ENCODE measurements around the gene MRPL23.

MRPL23 gene

GRCh38 chr11:1959786-1960185 lies 12.7 kb downstream of the MRPL23 start:
- DNase-seq, result no peak

- DNase-seq, result no peak
Measured at GRCh38 chr11:1963864-1964263, 16.7 kb downstream of the MRPL23 start.

GRCh38 chr11:1964348-1964747 lies 17.2 kb downstream of the MRPL23 start:
- DNase-seq, result no peak

- no peak for DNase-seq
Measured at GRCh38 chr11:1964955-1965354, 17.8 kb downstream of the MRPL23 start.

GRCh38 chr11:1966531-1966930 lies 19.4 kb downstream of the MRPL23 start:
- DNase-seq, result no peak

GRCh38 chr11:1967641-1968225 lies 20.6 kb downstream of the MRPL23 start:
- DNase-seq, result no peak

- no peak for DNase-seq
Measured at GRCh38 chr11:1968454-1969002, 21.4 kb downstream of the MRPL23 start.

GRCh38 chr11:1969035-1969434 lies 21.9 kb downstream of the MRPL23 start:
- DNase-seq, result no peak

- DNase-seq, result no peak
Measured at GRCh38 chr11:1969776-1970175, 22.6 kb downstream of the MRPL23 start.

- DNase-seq, result no peak
Measured at GRCh38 chr11:1970956-1971355, 23.8 kb downstream of the MRPL23 start.

GRCh38 chr11:1975185-1975584 lies 28.1 kb downstream of the MRPL23 start:
- DNase-seq, result no peak

GRCh38 chr11:1978720-1979473 lies 31.8 kb downstream of the MRPL23 start:
- no peak for DNase-seq

GRCh38 chr11:1979607-1980006 lies 32.5 kb downstream of the MRPL23 start:
- DNase-seq, result no peak

- DNase-seq, result no peak
Measured at GRCh38 chr11:1982873-1983600, 35.9 kb downstream of the MRPL23 start.

- no peak for DNase-seq
Measured at GRCh38 chr11:1983601-1983961, 36.4 kb downstream of the MRPL23 start.

- no peak for DNase-seq
Measured at GRCh38 chr11:1987024-1987423, 39.9 kb downstream of the MRPL23 start.

- no peak for DNase-seq
Measured at GRCh38 chr11:1988174-1988573, 41.0 kb downstream of the MRPL23 start.

- no peak for DNase-seq
Measured at GRCh38 chr11:1988667-1989317, 41.7 kb downstream of the MRPL23 start.

GRCh38 chr11:1989953-1990352 lies 42.8 kb downstream of the MRPL23 start:
- no peak for DNase-seq

GRCh38 chr11:1990872-1991578 lies 43.9 kb downstream of the MRPL23 start:
- DNase-seq, result no peak

GRCh38 chr11:1992111-1992510 lies 45.0 kb downstream of the MRPL23 start:
- no peak for DNase-seq

- DNase-seq, result no peak
Measured at GRCh38 chr11:1994121-1994520, 47.0 kb downstream of the MRPL23 start.

GRCh38 chr11:1997755-1998154 lies 50.6 kb downstream of the MRPL23 start, which contains the start of gene H19:
Gene H19, minus strand, starts transcription at chr11:1997842.
- no peak for DNase-seq

Measured in CD4-positive, alpha-beta T cell treated with Interleukin-12 subunit alpha and Interleukin-12 subunit beta, for 1 hour (primary cell).